GM12865 (cell line): ENCODE data around the gene LDAF1.

Source experiments
- DNase-seq: peaks from one replicate; pipeline ENCODE4 v3.0.0; 2010; ENCODE audit warnings: low read depth
- H3K4me3 ChIP-seq: 2 replicates; pipeline ENCODE4 v1.5.1; 2011; ENCODE audit warnings: mild to moderate bottlenecking, low read depth, low read length, control low read depth
- CTCF ChIP-seq: IDR thresholded peaks from 2 replicates; pipeline ENCODE4 v1.5.1; 2011; ENCODE audit warnings: low read length, control low read depth, low read depth, inconsistent platforms; ENCODE audit not compliant: insufficient read depth; ENCODE audit errors: missing control alignments

Gene LDAF1

DNA sequence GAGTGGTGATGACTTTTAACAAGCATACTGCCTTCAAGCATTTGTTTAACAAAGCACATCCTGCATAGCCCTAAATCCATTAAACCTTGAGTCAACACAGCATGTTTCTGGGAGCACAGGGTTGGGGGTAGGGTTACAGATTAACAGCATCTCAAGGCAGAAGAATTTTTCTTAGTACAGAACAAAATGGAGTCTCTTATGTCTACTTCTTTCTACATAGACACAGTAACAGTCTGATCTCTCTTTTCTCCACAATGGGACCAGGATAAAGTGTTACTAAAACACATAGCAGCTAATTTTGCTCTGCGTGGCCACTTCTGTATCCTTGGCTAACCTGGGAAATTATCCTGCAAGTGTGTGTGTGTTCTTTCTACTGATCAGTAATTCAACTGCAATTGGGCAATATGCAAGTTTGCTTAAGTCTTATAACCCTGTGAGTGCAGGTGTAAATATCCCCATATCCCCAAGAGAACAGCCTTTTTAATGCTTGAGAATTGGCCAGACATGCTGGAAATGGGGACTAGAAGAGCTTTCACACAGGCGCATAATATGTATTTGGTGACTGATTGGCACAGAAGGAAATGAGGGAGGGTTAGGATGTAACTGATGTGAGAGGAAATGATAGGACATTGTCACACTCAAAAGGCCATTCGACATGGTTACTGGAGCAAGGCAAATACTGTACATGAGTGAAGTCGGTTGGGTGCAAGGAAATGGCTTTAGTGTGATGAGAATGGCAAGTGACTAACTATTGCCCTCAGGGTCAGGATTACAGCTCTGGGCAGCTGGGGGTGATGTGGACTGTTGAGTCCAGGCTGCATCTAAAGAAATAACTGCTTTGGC is 64.2 kb downstream of the LDAF1 start:
- no peak for TF ChIP-seq CTCF
- DNase-seq = no peak
- H3K4me3 ChIP-seq = no peak overlapping the region

- TF ChIP-seq CTCF = no peak
- DNase-seq = no peak
- no peak overlapping the region for H3K4me3 ChIP-seq
Measured at GRCh38 chr16:21223787-21224186, 65.3 kb downstream of the LDAF1 start.

DNA sequence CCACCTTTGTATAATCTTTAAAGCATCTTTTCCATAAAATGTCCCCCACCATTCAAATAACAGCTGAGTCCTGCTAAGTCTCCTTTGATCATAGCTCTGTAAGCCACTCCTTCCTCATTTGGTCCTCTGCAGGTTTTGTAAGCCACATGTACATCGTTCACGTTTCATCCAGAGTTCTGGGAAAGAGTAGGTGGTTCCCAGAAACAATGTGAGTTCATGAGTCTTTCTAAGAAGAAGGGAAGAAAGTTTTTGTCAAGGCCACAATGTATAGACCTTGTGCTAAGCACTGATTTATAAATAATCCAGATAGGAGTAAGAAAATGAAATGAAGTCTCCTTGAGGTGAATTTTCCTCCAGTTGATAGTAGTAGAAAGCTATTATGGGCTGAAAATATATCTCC is 66.3 kb downstream of the LDAF1 start:
- DNase-seq = no peak

GRCh38 chr16:21226749-21227148 is 68.3 kb downstream of the LDAF1 start:
- no peak overlapping the region for H3K4me3 ChIP-seq
- TF ChIP-seq CTCF = no peak
- DNase-seq = no peak

More for the DNA sequence above, 66.3 kb downstream of the LDAF1 start:
- no peak overlapping the region for H3K4me3 ChIP-seq
- TF ChIP-seq CTCF = no peak

GRCh38 chr16:21227866-21228265 is 69.4 kb downstream of the LDAF1 start:
- no peak overlapping the region for H3K4me3 ChIP-seq
- DNase-seq = no peak
- no peak for TF ChIP-seq CTCF

DNA sequence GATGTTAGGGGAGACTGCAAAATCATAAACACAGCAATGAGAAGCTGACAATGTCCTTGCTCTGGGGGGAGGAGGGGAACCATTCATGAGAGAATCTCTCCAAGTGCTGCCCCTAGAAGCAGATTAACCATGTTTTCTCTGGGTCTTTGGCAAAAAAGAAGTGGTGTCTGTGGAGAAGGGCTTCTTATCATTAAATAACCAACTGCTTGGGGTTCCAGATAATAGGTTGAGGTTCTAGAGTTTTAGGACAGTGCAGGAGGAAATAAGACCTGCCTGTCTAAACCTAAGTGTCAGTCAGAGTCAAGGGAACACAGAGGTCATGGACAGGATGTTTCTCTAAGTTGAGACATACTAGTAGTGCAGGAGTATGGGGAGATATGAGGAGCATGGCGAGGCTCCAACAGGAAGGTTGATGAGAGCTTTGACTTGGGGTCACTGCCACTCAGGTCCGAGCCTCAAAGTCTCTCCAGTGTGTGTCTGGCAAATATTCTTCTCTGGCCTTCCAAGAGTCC is 69.9 kb downstream of the LDAF1 start:
- no peak overlapping the region for H3K4me3 ChIP-seq
- DNase-seq = no peak
- TF ChIP-seq CTCF = no peak
